Ovary (tissue), 9 donors: Measurements from ENCODE around the gene PRDM15. TPM values are rescaled to one million over a fixed set of nuclear protein-coding genes. Genes with fewer than 3 reads are reported as not detected.

Source experiments
- DNase-seq, 5 donors: peaks; one replicate each; pipeline ENCODE4 v3.0.0-alpha.2; 2019 to 2020
- H3K27ac ChIP-seq, 2 donors: fragments of 200-600 bp; one replicate each; pipeline versions ENCODE4 v1.5.1 to v1.8.0; 2019 to 2022
- H3K27me3 ChIP-seq: fragments of 200-600 bp; one replicate; pipeline ENCODE4 v1.8.0; 2022
- H3K36me3 ChIP-seq: fragments of 200-600 bp; sonication (generic); one replicate; pipeline ENCODE4 v1.5.1; 2019
- H3K4me1 ChIP-seq: one replicate; pipeline ENCODE4 v1.8.1; 2013; ENCODE audit warnings: mild to moderate bottlenecking, moderate library complexity; ENCODE audit not compliant: insufficient read depth
- H3K4me3 ChIP-seq: fragments of 200-600 bp; sonication (generic); one replicate; pipeline ENCODE4 v1.5.1; 2017
- H3K9me3 ChIP-seq, 2 donors: fragments of 200-600 bp in 1 of 2; sonication (generic) in 1 of 2; one replicate each; pipeline versions ENCODE4 v1.5.1 to v1.8.1; 2013 to 2019; ENCODE audit warnings: mild to moderate bottlenecking in 1 of 2, moderate library complexity in 1 of 2
- EP300 ChIP-seq: sonication (generic); formaldehyde crosslinking; IDR thresholded peaks from one replicate; pipeline ENCODE4 v1.6.1; 2017; ENCODE audit warnings: antibody characterized with exemption
- POLR2A ChIP-seq: fragments of 450-650 bp; IDR thresholded peaks from one replicate; pipeline ENCODE4 v1.6.1; 2017; ENCODE audit warnings: antibody characterized with exemption, mild to moderate bottlenecking, moderate library complexity
- WGBS, 3 donors: extraction: QIAGEN DNeasy Blood & Tissue Kit in 1 of 3; methylation state at CpG; one replicate each; pipeline versions ENCODE4 v1.1.5 to v1.1.7; 2013 to 2017; 5-methylcytosine and 5-hydroxymethylcytosine counted together
- intact Hi-C, 4 donors: fragments of 100-400 bp; cut with DNase I; formaldehyde crosslinking; loops; one replicate each; pipeline versions ENCODE4 v1.11.0 to v1.15.1; 2022 to 2023
- polyA plus RNA-seq, 2 donors: library from polyadenylated mRNA; stranded (reverse); fragments of 200-250 nt in 1 of 2; fragments of 350-450 nt in 1 of 2; fragmentation: Illumina TruSeq in 1 of 2; extraction: RNeasy Lipid Tissue Mini Kit (QIAGEN cat#74804) in 1 of 2; gene quantifications; one replicate each; pipeline ENCODE4 v1.2.3, GENCODE V29; 2013 to 2014
- total RNA-seq, 7 donors: library from RNA; depleted of rRNA in 2 of 7; stranded (reverse); fragments of >200 nt in 2 of 7; fragmentation: NEBNext Ultra II Directional in 3 of 7; extraction: Animal tissue kit (Norgen Biotek cat#: 25700) in 3 of 7; gene quantifications; one replicate each; pipeline versions ENCODE4 v1.1.0 to v1.2.4, GENCODE V29; 2016 to 2023
- TF ChIP-seq, protein P1 (sequence below), 3 donors: fragments of 450-650 bp in 2 of 3; fragments of 200-600 bp in 1 of 3; IDR thresholded peaks; one replicate each; pipeline versions ENCODE4 v1.5.1 to v1.8.0; 2016 to 2022; ENCODE audit warnings: antibody characterized with exemption in 3 of 3, mild to moderate bottlenecking in 1 of 3
- donor health status: DM: no; HTN: no; CAD: no; lungs with moderate emphysema.
- donor health status: DM: no; HTN: no; CAD: no.
- donor health status: Bipolar disorder and iron deficiency.
- donor health status: DM: yes; HTN: yes; CAD: no.
- donor health status: DM: no; HTN: no; CAD: no.
- donor health status: DM: yes; HTN: yes; CAD: no.

PRDM15 gene
- total and polyA plus RNA-seq, 9 donors, result 2.0 to 10.9 (median 5.9) TPM

DNA sequence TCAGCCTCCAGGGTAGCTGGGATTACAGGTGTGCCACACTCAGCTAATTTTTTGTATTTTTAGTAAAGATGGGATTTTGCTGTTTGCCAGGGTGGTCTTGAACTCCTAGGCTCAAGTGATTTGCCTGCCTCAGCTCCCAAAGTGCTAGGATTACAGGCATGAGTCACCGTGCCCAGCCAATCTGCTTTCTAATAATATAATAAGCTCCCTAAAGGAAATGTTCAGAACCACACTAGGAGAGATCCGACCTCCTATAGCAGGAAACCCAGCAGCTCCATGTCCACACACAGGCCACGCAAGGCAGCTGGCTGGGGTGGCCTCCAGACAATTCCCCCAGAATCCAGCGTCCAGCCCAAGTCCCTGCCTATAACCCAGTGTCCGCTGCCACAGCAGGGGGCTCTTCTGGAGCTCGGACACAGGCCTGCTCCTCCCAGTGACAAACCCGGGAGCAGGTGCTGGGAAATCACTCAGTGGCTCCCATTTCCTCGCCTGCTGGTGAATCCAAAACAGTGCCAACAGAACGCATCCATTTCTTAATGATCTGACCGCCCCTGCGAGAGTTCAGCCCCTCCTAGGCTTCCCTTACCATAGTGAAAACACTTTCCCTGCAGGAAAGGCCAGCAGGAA lies 119.8 kb downstream of the PRDM15 start:
- no peaks in the 10 kb centered on the region for H3K27me3 ChIP-seq
- WGBS, 3 donors, result 69 to 78% (median 70%) methylated on average over 10 to 11 of the region's 11 CpGs

DNA sequence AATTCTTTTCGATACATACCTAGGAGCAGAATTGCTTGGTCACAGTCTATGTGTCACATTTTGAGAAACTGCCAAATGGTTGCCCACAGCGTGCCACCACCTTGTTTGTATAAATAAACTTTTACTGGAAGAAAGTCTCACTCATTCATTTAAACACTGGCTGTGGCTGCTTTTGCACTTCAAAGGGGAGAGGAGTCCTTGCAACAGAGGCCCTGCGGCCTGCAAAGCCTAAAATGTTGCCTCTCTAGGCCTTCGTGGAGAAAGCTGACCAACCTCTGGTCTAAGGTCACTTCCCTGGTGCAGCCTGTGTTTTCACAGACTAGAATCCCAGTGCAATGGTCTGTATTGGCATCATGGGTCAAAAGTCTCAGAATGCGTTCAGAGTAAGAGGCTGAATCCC lies 120.6 kb downstream of the PRDM15 start:
- no peaks in the 10 kb centered on the region for H3K27me3 ChIP-seq
- intact Hi-C loops, result loop anchor here in 1 of 4 donors (10.0 kb wide), 1 partner anchor 54 kb away; no protein-coding TSS in a partner anchor
- H3K4me1 ChIP-seq, result no peaks in the 10 kb centered on the region
- no peaks in the 10 kb centered on the region for H3K36me3 ChIP-seq
- no peaks in the 10 kb centered on the region for H3K9me3 ChIP-seq
- WGBS, 3 donors, result 72 to 81% (median 76%) methylated on average over 5 of the region's 5 CpGs
- TF ChIP-seq, protein P1, sequence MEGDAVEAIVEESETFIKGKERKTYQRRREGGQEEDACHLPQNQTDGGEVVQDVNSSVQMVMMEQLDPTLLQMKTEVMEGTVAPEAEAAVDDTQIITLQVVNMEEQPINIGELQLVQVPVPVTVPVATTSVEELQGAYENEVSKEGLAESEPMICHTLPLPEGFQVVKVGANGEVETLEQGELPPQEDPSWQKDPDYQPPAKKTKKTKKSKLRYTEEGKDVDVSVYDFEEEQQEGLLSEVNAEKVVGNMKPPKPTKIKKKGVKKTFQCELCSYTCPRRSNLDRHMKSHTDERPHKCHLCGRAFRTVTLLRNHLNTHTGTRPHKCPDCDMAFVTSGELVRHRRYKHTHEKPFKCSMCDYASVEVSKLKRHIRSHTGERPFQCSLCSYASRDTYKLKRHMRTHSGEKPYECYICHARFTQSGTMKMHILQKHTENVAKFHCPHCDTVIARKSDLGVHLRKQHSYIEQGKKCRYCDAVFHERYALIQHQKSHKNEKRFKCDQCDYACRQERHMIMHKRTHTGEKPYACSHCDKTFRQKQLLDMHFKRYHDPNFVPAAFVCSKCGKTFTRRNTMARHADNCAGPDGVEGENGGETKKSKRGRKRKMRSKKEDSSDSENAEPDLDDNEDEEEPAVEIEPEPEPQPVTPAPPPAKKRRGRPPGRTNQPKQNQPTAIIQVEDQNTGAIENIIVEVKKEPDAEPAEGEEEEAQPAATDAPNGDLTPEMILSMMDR (IDR thresholded peaks at IDR 0.05), result no peak
- TF ChIP-seq POLR2A, result no peak
- TF ChIP-seq EP300, result no peak
- H3K27ac ChIP-seq, result no peak overlapping the region
- H3K4me3 ChIP-seq, result no peak overlapping the region
- DNase-seq, result no peak

More for the DNA sequence above, 119.8 kb downstream of the PRDM15 start:
- intact Hi-C loops, result loop anchor here in 1 of 4 donors (10.0 kb wide), 1 partner anchor 55 kb away; no protein-coding TSS in a partner anchor
- TF ChIP-seq EP300, result no peak
- TF ChIP-seq, protein P1 (IDR thresholded peaks at IDR 0.05), result no peak
- Histone ChIP-seq H3K36me3 (no peaks in the 10 kb centered on the region), H3K9me3 (no peaks in the 10 kb centered on the region), H3K4me1 (no peaks in the 10 kb centered on the region), H3K27ac (no peak overlapping the region), H3K4me3 (no peak overlapping the region)
- no peak for DNase-seq

DNA sequence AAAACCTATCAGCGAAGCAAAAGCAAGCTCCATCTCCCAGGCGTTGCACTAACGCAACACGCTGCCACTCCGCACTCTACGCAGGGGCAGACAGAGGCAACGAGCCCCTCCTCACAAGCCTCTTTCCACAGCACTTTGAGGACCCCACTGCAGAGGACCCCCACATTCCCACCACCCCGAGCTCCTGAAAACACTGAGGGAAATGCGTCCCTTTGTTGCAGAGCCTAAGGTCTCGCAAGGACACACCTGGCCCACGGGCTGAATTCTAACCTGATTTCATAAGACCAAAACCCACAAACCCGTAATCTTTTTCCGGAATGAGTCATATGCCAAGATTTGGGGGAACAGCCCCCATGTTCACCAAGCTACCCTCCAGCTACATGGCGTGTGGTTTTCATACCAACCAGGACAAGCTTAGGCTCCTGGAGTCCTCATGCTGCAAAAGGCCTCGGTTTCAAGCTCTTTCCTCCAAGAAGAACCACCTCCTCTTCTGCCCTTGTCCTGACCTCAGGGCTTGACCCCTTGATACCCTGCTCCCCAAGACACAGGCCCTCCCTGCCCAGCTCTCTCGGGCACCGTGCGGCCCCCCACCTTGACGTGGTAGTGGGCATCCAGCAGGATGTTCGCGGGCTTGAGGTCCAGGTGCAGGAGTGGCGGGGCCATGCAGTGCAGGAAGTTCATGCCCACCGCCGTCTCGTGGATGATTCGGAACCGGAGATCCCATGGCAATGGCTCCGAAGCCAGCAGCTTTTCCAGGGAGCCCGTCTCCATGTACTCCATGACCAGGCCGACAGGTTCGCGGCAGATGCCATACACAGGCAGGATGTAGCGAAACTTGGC lies 123.0 kb downstream of the PRDM15 start:
- no peaks in the 10 kb centered on the region for H3K9me3 ChIP-seq
- no peak overlapping the region for H3K27ac ChIP-seq
- WGBS, 3 donors, result 90 to 94% (median 94%) methylated on average over 33 of the region's 33 CpGs
- no peaks in the 10 kb centered on the region for H3K36me3 ChIP-seq
- TF ChIP-seq EP300, result no peak
- TF ChIP-seq POLR2A, result no peak
- TF ChIP-seq, protein P1 (IDR thresholded peaks at IDR 0.05), result no peak
- H3K27me3 ChIP-seq, result no peaks in the 10 kb centered on the region
- intact Hi-C loops, result loop anchor here in 1 of 4 donors (10.0 kb wide), 1 partner anchor 51 kb away; no protein-coding TSS in a partner anchor
- H3K4me1 ChIP-seq, result no peaks in the 10 kb centered on the region
- DNase-seq, result no peak
- no peak overlapping the region for H3K4me3 ChIP-seq

DNA sequence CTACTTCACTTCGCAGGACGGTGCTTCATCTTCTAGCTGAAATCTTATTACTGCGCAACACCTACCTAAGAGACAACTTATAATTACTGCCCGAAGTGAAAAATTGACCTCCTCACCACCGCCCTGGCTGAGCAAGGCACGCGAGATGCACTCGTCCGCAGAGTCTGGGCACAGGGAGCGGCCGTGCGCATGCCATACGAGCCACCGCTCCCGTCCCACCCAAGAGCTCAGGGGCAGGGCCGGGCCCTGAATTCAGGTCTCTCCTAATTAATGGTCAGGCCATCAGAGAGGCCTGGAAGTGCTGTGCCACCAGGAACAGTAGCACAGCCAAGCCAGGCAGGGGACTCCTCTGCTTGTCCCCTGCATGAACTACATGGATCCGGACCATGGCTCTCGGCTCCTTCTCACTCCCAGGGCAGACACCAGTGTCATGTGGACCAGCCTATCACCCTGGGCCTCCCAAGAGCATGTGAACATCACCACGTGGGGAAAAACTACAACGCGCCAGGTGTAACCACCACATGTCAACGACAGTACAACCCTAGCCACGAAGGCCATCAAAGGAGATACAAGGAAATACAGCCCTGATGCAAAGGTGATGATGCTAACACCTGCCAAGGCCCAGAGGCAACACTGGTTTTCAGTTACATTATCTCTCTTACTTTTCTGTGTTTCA lies 123.7 kb downstream of the PRDM15 start:
- H3K27ac ChIP-seq, result no peak overlapping the region
- H3K4me1 ChIP-seq, result no peaks in the 10 kb centered on the region
- DNase-seq, result no peak
- 92 to 95% (median 93%) methylated on average over 23 of the region's 23 CpGs for WGBS, 3 donors
- no peaks in the 10 kb centered on the region for H3K27me3 ChIP-seq
- TF ChIP-seq, protein P1 (IDR thresholded peaks at IDR 0.05), result no peak
- TF ChIP-seq POLR2A (no peak), EP300 (no peak)
- no peaks in the 10 kb centered on the region for H3K9me3 ChIP-seq
- intact Hi-C loops, result loop anchor here in 1 of 4 donors (10.0 kb wide), 1 partner anchor 51 kb away; no protein-coding TSS in a partner anchor
- no peak overlapping the region for H3K4me3 ChIP-seq
- no peaks in the 10 kb centered on the region for H3K36me3 ChIP-seq
